CD4-positive, alpha-beta T cell treated with Interleukin-2 at 100 ng/mL for 4 hours (primary cell): Measurements from ENCODE around the gene ARSB.

Experiments used
- DNase-seq: peaks from one replicate; pipeline ENCODE4 v3.0.0-alpha.2; 2020; ENCODE audit warnings: low spot score

Gene ARSB

DNA sequence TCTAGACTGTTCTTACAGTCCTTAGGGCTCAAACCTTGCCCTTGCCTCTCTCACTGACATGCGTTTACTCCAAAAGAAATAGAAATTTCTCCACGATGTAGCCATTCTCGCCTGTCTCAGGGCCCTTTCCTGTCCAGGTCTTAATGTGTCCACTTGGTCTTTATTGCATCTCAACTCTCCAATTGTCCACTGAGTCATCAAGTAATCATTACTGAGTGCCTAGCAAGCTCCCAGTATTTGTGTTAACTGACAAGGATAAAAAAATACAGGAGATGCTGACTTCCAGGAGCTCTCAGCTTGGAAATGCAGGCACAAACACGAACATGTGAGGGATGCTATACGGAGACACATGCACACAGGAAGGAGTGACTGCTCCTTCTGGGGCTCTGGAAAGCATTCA, 147.3 kb downstream of the ARSB start:
- no peak for DNase-seq

DNA sequence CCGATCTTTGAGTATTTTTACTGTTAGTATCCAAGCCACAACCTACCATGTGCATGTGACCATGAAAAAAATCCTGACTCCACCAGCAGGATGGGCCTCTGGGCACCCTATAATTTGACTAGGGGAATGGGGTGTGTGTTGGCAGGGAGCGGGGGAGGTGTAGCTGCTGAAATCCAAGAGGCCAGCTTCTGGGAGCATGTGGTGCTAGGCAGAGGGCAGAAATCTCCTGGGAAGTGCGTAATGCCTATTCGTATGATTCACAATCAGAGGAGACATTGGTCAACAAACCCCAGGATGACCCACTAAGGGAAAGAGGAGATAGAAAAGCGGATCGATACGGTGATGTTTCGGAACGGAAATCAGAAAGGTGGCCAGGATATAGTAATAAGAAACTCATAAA, 149.9 kb downstream of the ARSB start:
- DNase-seq = no peak

DNA sequence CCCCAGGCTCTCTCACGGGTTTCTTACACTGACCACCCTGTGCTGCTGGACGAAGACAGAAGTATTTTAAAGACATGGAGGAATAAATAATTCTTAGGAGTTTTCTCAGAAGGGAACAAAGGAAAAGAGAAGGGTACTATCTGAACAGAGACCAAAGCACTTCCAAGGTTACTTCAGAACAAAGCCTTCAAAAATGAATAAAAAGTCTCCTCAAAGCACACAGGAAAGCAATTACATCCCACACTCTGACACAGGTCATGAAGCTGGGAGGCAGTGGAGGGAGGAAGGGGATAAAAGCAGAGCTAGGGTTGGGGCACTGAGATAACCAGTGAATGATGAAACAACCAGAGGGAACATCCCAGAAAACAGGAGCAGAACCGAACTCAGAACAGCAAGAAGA, 151.8 kb downstream of the ARSB start:
- no peak for DNase-seq

DNA sequence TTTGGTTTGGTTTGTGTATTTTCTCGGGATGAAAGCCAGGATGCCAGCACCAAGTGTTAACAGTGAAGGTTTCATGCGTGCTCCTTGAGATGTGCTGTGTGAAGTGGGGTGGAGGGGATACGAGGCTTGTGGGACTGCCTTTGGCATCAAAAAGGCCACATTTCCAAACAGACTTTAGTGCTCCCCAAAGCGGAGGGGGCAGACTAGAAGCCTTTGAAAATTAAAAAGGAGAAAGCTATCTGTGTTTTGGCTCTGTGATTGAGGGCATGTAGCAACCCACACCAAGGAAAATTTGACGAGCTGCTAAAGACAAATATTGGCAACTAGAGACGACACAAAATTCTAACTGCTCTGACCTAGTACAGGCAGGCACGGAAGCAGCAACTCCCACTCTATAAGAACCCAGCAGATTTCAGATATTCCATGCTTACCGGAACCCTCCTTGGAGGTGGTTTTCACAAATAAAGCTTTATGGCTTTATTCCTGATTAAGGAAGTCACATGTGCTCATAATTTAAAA, 154.5 kb downstream of the ARSB start:
- DNase-seq = no peak

DNA sequence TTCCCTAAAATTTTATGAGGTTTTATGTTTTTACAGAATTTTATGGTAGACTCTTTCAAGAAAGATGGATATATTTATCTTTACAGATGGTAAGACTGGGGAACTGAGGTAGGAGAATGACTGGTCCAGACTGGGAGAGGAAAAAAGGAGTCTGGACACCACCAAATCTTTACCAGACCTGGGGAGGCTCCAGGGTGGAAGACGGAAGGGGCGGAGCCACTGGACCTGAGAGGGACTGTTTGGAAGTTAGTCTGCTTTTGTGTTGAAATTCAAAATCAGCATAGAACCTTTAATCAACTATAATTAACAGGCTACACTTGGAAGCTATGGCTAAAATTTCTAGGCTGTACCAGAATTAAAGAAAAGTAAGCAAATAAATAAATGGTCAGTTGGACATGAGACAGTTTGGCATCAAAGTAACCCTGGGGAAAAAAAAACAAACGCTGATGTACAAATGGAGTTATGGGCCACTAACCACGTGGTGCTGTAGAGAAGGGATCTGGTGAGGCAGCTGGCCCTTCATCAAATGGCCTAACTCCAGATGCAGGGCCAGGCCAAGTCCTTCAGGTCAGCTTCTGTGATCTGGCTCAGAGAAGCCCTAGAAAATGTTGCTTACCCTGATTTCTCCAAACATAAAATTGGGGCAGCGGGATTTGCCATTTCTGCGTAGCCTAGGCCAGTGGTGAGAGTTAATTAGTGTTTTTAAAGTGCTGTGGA, 155.1 kb downstream of the ARSB start:
- DNase-seq = no peak

DNA sequence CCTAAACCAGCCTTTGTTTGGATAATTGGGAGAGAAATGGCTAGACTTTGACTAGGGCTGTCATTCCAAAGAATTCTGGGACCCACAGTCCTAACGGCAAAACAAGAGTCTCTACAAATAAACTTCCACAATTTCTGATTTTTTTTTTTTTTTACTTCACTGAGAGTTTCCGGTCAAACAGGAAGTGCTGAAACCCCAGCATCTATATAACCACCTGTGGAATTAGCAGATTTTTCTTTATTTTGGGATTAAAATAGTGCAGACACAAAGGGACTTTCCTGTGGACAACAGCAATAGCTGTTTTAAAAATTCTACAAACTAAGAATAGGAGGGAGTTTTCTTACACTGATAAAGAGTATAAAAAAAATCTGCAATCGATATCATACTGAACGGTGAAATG, 157.4 kb downstream of the ARSB start:
- no peak for DNase-seq

DNA sequence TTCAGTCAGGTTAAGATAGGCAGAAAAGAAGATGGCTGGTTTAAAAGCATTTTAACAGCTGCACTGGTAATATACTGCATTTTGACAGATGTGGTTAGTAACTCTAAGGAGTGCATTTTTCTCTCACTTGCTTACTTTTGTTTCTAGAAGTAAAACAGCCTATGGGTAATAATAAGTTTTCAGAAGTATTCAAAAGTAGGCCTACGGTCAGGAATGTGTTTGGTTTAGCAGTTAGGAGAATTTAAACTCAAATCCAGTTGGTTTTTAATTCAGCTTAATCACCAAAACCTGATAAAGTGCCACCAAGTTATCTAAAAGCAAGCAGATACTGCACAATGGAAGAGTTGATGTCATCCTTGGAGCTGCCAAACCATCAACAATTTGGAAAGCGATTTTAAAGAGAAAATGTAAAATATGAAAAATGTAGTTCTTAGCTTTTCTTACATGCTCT, 160.3 kb downstream of the ARSB start:
- no peak for DNase-seq

DNA sequence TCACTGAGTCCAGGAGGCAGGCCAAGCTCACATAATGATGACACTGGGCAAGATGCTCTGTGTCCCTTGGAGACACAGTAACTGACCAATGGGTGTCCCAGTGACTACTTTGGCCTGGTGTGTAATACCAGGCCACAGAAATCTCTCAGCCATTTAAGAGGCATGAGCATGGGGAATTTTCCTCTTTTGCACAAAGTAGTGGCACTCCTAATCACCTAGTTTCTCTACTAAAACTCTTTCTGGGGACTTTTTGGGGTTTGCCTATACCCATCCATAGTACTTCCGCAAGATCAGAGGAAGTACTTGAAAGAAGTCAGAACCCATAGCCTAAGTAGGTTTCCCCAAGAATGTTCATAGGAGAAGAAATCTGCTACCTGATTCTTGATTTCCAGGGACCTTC, 161.9 kb downstream of the ARSB start:
- no peak for DNase-seq

DNA sequence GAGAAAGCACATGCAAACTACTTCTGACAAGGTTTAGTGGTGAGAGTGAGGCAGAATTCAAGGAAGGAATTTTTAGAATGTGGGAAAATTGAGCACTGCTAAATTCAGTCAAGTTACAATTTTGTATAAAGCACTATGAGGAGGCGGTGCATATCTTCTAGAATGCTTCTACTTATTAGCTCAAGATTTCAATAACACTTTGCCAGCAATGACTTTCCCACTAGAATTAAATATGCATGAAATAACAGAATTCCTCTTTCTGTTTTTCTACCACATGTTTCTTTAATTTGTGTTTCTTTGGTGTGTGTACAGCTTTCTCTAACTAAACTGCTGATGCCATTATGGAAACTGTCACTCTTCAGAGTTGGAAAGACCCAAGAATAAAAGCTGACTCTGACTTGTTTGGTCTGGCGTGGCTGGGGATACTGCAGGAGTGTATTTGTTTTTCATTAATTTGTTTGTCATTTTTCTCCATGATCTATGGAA, 163.5 kb downstream of the ARSB start:
- no peak for DNase-seq

DNA sequence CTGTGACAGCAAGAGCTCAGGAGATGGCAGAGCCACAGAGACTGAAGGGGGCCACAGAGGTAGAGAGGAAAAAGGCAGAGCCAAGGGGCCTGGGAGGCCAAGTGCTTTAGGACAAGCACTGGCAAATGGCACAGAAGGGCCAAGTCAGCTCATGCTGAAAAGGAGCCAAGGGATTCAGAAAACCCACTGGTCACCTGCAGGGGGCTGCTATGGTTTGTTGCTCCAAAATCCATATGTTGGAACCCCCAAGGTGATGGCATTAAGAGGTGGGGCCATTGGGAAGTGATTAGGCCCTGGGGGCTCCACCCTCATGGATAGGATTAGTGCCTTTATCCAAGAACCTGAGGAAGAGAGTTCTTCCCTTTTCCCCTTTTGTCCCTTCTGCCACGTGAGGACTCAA, 165.4 kb downstream of the ARSB start:
- no peak for DNase-seq

DNA sequence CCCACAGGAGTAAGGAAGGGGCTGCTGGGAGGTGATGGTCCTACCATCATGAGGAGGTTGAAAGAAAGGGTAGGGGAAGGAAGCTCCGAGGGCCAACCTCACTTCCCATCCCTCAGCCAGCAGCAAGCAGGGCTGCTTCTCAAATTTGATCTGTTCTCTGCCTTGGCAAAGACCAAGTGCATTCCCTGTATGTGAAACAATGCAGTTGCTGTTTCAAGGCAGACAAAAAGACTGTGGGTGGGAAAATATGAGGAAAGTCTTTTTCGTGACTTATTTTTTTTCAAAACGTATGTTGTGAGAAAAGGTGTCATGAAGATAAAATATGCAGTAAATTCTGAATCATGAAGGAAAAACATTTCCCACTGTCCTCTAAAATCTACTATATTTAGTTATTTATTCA, 165.9 kb downstream of the ARSB start:
- no peak for DNase-seq

DNA sequence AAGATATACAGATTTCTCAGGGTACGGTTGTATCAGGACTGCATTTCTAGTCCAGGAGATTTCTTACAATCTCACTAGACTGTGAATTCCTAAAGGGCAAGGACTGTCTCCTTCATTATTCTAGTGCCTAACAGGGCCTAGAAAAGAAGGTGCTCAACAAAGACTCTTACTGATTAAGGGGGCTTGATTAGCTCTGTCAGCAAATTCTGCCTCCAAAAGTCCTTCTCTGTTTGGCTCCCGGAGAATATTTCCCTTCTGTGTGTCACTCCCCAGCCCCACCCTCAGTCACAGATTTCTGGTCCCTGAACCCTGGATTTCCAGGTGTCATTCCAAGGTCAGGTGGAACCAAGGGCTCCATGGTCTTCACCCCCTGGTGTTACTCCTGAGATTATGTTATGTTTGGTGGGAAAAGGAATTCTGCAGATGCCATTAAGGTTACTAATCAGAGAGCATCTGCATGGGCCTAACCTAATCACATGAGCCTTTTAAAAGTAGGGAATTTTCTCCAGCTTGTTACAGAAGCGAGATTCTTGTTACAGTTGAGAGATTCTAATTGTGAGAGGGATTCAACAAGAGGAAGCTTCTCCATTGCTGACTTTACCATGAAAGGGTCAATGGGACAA, 168.9 kb downstream of the ARSB start:
- DNase-seq = no peak

DNA sequence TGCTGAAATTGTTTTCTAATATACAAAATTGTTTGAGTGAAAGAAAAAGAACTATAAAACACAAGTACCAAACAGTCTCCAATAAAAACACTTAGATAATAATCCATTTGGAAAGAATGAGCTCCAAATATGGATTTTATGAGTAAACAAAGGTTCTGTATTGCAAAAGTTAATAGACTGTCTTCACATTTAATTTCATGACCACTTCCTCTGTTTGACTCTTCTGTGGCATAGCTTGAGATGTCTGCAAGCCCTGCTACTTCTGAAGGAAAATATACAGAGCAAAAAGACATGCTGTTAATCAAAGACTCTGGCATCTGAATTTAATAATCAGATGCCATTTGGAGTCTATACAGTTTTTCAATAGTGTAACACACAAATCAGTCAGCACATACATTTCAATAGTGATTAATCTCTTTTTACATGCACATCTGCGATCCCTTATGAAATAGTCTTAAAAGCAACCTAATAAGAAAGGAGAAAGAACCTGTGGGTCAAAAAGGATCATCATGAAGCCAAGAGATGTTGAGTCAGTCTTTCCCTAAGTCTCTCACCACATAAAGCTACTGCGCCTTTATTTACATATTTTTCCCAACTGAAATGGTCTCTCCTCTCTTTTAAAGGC, 171.1 kb downstream of the ARSB start:
- no peak for DNase-seq

DNA sequence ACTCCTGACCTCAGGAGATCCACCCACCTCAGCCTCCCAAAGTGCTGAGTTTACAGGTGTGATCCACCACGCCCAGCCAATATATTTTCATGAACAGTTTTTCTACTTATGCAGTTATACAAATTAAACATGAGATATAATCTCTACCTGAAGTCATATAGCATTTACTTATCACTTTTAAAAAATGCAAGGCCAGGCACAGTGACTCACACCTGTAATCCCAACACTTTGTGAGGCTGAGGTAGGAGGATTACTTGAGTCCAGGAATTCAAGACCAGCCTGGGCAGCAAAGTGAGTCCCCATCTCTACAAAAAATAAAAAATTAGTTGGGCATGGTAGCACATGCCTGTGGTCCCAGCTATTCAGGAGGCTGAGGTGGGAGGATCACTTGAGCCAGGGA, 171.8 kb downstream of the ARSB start:
- DNase-seq = no peak

DNA sequence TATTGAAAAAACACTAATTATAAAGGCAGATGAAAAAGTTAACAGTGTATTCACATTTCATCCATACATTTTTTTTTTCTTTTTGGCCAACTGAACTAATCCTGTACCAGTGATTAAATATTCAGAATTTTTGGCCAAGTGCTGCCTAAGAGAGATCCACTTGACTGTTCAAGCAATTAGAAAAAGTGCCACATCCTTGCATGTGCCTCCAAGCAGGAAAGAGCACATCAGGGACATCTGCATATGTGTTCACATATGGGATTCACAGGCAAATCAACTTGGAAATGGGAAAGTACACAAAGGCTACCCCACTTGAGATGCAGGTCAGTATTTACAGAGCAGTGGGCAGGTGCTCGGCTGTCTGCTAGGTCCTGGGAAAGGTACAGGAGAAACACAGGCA, 173.2 kb downstream of the ARSB start:
- no peak for DNase-seq

DNA sequence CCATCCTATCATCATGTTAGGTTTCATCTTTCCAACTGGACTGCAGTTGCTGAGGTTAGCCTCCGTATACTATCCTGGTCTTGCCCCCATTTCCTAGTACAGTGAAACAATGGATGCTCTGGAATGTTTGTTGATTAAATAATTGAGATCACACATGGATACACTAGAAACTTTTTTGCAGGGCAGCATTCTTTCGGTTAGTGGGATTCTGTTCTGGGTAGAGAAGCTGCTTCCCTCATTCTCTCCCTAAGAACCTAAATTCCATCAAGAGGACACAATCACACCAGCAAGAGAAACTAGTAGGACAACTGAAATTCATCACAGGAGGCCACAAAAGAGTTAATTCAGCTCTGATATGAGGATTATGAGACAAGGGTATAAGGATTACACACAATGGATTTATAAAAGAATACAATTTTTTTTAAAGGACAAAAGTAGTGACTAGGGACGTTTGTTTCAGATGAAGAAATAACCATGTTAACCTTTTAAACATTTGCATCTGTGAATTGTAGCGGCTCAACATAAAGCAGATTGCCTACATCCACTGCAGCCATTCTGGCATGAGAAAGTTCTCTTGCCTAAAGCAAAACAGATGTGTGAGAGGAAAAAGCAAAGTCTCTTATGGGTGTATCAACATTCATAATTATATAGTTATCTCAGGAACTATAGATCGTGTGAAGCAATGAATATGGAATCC, 173.8 kb downstream of the ARSB start:
- no peak for DNase-seq

DNA sequence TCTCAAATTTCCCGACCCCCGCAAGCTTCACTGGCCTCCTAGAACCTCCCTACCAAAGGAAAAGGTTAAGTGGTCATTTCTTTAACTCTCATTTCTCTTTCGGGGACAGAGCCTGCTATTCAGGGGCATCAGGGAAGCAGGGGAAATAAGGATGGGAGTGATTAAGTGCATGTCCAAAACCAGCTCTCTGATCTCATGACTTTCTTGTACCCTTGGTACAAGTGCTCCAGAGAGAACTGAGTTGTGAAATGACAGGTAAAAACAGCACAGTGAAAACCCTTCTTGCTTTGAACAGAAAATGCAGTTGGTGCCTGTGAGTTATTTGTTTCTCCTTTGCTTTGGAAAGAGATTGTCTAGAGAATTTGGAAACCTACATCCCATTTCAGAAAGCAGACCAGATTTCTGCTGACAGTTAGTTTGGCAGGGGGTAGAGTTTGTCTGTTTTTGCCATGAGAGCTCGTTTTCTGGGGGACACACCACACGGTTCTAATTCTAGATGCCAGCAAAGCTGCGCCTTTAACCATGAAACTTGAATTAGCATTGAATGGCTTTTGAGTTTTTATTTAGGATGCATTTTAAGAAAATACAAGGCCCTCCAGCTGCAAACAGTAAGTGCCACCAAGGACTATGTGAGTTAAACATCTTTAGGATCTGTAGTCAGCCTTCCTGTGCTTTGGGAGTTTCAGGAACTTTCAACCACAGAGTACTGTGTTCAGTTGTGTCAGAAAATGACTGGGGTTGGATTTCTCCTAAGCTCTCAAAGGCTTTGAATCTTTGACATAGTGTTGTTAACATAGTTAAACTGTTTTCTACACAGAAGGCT, 174.8 kb downstream of the ARSB start:
- no peak for DNase-seq

DNA sequence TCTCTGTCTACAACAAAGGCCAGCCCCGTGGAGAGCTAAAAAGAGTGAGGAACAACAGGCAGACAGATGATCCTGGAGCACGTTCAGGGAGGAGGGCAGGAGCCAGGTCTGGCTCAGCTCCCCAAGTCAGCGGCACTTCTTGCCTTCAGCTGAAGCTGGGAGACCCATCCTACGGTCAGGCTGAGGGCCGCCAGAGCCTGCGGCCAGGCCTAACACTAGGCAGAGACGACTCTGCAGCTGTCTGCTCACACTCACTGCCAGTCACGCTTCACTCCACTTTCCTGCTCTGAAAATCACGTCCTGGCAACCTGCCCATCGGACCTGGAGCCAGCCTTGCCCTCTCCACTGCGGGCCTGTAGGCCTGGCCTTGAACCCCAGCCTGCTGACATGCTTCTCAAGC, 175.7 kb downstream of the ARSB start:
- no peak for DNase-seq

DNA sequence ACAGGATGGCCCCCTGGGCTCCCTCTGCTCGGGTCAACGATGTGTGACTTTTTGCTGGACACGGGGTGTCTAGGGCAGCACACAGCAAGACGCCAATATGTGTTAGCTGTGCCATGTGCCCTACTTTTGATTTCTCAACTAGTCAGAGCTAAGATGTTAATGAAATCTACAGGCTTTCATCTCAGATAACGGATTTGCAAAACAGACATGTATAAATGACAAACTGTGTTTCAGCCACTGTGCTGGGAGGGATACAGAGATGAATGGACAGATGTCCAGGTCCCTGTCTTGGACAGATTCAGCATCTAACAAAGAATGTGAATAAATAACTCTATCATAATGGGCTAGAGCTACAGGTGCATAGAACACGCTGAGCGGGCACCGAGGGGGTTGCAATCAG, 176.3 kb downstream of the ARSB start:
- no peak for DNase-seq

DNA sequence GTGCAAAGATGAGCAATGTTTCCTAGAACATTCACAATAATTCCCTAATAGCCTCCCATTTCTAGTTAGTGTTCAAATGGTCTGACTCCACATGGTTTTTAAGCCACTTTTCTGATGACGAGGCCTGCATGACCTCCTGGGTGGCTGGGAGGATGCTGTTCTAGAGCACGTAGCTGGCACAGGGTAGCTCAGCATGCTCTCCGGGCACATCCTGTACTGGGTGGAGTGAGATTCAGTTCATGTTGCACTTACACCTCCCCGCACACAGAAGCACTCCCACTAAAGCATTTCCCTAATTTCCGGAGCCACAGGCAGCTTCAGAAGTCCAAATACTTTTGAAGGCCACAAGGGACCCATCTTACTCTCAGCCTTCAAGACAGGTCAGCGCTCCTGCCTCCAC, 176.7 kb downstream of the ARSB start:
- DNase-seq = no peak

DNA sequence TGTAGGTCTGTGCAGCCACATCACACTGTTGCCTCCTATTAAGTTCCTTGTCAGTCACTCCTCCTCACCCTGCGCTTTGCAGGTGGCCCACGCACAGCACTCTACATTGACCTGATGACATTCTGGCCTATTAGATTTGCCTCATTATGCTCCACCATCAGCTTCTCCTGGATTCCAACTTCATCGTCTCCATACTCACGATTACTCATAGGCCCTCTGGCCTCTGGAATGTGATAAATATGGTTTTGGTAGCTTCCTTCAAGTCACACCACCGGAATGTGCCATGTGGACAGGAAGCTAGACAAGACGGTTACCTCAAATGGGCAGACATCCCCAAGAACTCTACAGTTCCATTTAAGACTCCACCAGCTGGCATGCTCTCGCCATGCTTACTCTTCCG, 178.6 kb downstream of the ARSB start:
- DNase-seq = no peak
